Measurements from ENCODE around the gene ANKRD11.
A peak's percentile ranks its signal among the peaks of the same experiment; 100 is the strongest.
"Not testable (repeated sequence)": the region's sequence is repeated elsewhere in the genome, so short reads cannot be mapped to it uniquely, and the experiment has no call there.

Gene ANKRD11

GRCh38 chr16:89377453-89377848 is 112.9 kb downstream of the ANKRD11 start:
- no peak for DNase-seq

GRCh38 chr16:89376812-89377452 is 113.4 kb downstream of the ANKRD11 start:
- no peak for DNase-seq

DNA sequence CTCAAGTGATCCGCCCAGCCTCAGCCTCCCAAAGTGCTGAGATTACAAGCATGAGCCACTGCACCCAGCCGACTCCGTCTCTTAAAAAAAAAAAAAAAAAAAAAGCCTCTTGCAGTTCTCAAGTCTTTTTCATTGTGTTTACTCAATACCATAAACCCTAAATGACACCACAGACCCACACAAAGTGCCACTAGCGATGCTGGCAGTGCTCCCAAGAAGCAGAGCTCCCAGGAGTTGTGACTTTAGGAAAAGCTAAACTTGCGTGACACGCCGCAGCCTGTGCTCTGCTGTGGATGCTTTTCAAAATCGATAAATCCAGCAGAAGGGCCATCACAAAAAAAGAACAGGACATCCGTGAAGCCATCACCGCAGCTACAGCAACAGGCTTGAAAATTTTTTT is 114.7 kb downstream of the ANKRD11 start:
- no peak for DNase-seq

DNA sequence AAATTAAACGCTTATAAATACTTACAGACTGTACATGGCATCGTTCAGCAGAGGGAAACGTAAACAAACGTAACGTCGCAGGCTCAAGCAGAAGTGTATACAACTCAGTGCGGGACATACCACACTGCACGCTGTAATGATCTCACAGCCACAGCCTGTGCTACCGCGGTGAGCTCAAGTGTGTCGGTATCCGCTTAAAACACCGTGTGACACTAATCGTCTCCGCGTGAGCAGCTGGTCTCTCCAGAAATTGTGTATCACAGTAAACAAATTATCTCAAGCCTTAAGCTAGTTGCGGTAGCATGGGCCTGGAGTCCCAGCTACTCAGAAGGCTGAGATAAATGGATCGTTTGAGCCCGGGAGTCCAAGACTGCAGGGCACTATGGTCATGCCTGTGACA is 115.3 kb downstream of the ANKRD11 start:
- DNase-seq: no peak

DNA sequence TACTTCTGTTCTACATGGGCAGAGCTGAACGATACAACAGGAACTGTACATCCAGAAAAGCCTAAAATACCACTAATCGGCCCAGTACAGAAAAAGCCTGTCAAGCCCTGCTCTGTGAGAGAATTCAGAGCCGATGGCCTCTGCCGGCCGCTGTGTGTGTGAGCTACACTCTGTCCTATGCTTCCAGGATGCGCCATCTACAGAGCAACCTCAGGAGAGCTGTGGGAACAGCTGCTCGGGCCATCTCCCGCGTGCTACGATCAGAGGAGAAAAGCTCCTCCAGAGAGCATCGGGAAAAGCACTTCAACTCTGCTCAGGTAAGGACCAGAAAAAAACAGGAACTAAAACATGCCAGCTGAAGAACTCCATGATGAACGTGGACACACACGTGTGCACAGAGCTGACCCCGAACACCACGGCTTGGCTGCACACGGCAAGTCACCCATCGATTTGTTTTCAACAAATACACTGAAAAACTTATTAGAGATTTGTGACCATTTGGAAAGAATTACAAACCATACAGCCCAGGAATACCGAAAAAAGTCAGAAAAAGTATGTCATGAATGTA is 115.9 kb downstream of the ANKRD11 start:
- no peak for DNase-seq

GRCh38 chr16:89373355-89374110 is 116.8 kb downstream of the ANKRD11 start:
- DNase-seq: no peak

GRCh38 chr16:89371968-89372634 is 118.3 kb downstream of the ANKRD11 start:
- DNase-seq: no peak

GRCh38 chr16:89371386-89371785 is 119.0 kb downstream of the ANKRD11 start:
- no peak for DNase-seq

DNA sequence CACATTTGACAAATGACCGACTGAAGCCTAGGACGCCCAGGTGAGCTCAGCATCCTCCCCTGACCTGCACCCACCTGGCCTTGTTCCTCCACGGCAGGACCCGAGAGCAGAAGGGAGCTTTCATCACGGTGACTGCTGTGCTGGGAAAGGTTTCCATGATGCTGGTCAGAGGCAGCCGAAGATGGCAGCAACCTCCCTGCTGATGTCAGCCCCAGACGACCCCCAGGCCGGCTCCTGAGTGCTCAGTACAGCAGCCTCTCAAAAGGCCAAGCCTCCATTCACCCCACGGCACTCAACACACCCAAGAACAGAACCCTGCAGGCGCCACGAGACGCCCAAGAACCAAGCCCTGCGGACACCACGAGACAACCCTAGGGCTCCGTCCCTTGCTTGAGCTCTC is 119.8 kb downstream of the ANKRD11 start:
- DNase-seq: no peak

- DNase-seq: no peak
These were observed 120.3 kb downstream of the ANKRD11 start for GRCh38 chr16:89370081-89370511.

- no peak for DNase-seq
These were observed 121.0 kb downstream of the ANKRD11 start for GRCh38 chr16:89369266-89369895.

- DNase-seq: no peak
These were observed 121.6 kb downstream of the ANKRD11 start for GRCh38 chr16:89368604-89369249.

DNA sequence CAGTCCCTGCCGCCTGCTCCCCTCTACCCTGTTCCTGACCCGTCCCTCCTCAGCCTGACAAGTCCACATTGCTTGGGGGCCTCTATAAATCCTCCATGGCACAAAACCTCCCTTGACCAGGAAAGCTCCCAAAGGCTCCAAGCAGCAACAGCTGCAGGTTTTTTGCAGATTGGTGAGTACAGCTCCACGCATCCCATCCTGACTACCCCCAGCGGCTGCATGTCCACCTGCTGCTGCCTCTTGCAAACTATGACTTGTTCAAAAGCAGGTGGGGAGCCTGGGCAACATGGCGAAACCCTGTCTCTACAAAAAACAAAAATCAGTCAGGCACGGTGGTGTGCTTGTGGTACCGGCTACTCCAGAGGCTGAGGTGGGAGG is 122.8 kb downstream of the ANKRD11 start:
- no peak for DNase-seq

- no peak for DNase-seq
These were observed 123.5 kb downstream of the ANKRD11 start for GRCh38 chr16:89366561-89367537.

- DNase-seq: no peak
These were observed 124.4 kb downstream of the ANKRD11 start for GRCh38 chr16:89365996-89366395.

- no peak for DNase-seq
These were observed 125.3 kb downstream of the ANKRD11 start for GRCh38 chr16:89365044-89365467.

DNA sequence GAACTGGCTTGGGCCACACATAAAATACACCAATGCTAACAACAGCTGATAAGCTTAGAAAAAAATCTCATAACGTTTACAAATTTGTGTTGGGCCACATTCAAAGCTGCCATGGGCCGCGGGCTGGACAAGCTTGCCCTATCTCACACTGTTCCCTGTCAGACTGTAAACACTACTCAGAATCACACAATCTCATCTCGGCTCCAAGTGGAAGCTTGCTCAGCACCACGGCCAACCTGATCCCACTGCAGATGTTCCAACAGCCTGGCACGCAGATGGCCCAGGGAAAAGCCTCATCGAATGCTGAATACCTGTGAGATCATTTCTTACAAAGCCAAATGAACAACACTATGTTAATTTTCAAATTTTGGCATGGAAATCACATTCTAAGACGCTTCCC is 125.8 kb downstream of the ANKRD11 start:
- no peak for DNase-seq

GRCh38 chr16:89363621-89364393 is 126.6 kb downstream of the ANKRD11 start:
- DNase-seq: peak; percentile 69

- not testable (repeated sequence) for DNase-seq
These were observed 127.7 kb downstream of the ANKRD11 start for GRCh38 chr16:89362540-89363223.

All from stimulated activated CD4-positive, alpha-beta T cell treated with anti-CD3 and anti-CD28 coated beads, Interleukin-15, amount 100 ng/mL, for 24 hours (primary cell).